WTC11 (cell line): ENCODE measurements around the gene SPATA17.

Experiments used
- CREB1 ChIP-seq: sonication (generic); formaldehyde crosslinking; IDR thresholded peaks from 2 replicates; pipeline ENCODE4 v1.8.0; 2023; ENCODE audit warnings: mild to moderate bottlenecking, missing genetic modification reagents
- CTCF ChIP-seq: fragments of 200-600 bp; IDR thresholded peaks from 2 replicates; pipeline ENCODE4 v1.8.0; 2022; ENCODE audit warnings: antibody characterized with exemption
- E2F1 ChIP-seq: sonication (generic); formaldehyde crosslinking; IDR thresholded peaks from 2 replicates; pipeline ENCODE4 v1.8.0; 2022; ENCODE audit warnings: mild to moderate bottlenecking, missing genetic modification reagents
- ERG ChIP-seq: fragments of 250-450 bp; sonication (Bioruptor Pico); IDR thresholded peaks from 2 replicates; pipeline ENCODE4 v1.8.0; 2021; ENCODE audit warnings: mild to moderate bottlenecking
- GABPB1 ChIP-seq: sonication (generic); formaldehyde crosslinking; IDR thresholded peaks from 2 replicates; pipeline ENCODE4 v1.8.1; 2023; ENCODE audit warnings: mild to moderate bottlenecking, missing genetic modification reagents
- HMGXB4 ChIP-seq: sonication (generic); formaldehyde crosslinking; IDR thresholded peaks from 2 replicates; pipeline ENCODE4 v1.8.1; 2023; ENCODE audit warnings: mild to moderate bottlenecking, moderate library complexity, missing genetic modification reagents
- MAX ChIP-seq: sonication (generic); formaldehyde crosslinking; IDR thresholded peaks from 2 replicates; pipeline ENCODE4 v1.8.0; 2022; ENCODE audit warnings: mild to moderate bottlenecking, missing genetic modification reagents
- NR3C1 ChIP-seq: sonication (generic); formaldehyde crosslinking; conservative IDR thresholded peaks from 2 replicates; pipeline ENCODE4 v1.8.1; 2023; ENCODE audit warnings: low read depth, mild to moderate bottlenecking, missing genetic modification reagents
- TCF7 ChIP-seq: sonication (generic); formaldehyde crosslinking; IDR thresholded peaks from 2 replicates; pipeline ENCODE4 v1.8.0; 2022; ENCODE audit warnings: mild to moderate bottlenecking, low read depth, missing genetic modification reagents, moderate library complexity
- USF2 ChIP-seq: sonication (generic); formaldehyde crosslinking; IDR thresholded peaks from 2 replicates; pipeline ENCODE4 v1.8.1; 2023; ENCODE audit warnings: mild to moderate bottlenecking, missing genetic modification reagents, moderate library complexity
- ZNF138 ChIP-seq: sonication (generic); formaldehyde crosslinking; conservative IDR thresholded peaks from 2 replicates; pipeline ENCODE4 v1.8.1; 2022; ENCODE audit warnings: mild to moderate bottlenecking, moderate library complexity, missing genetic modification reagents
- ZNF671 ChIP-seq: fragments of 250-450 bp; sonication (Bioruptor Pico); IDR thresholded peaks from 2 replicates; pipeline ENCODE4 v1.8.0; 2021; ENCODE audit warnings: mild to moderate bottlenecking

- TF ChIP-seq HMGXB4 (no peak), CTCF (no peak), E2F1 (no peak), TCF7 (no peak), MAX (CRISPR knock-in tag) (no peak), ERG (CRISPR knock-in tag) (no peak), ZNF138 (CRISPR knock-in tag) (no peak), USF2 (CRISPR knock-in tag) (no peak), ZNF671 (CRISPR knock-in tag) (no peak), NR3C1 (CRISPR knock-in tag) (no peak), GABPB1 (CRISPR knock-in tag) (no peak), CREB1 (no peak)
Observed at GRCh38 chr1:217627431-217627830, 3.7 kb upstream of the SPATA17 start.
